GM18511 (cell line): ENCODE results near the gene EPB41.
"Not testable (repeated sequence)": the region's sequence is repeated elsewhere in the genome, so short reads cannot be mapped to it uniquely, and the experiment has no call there.

Source experiments
- ATAC-seq: cut with Tn5 transposase; IDR thresholded peaks from one replicate; pipeline ENCODE4 v1.9.1; 2021; ENCODE audit warnings: mild to moderate bottlenecking, moderate library complexity; ENCODE audit not compliant: unreplicated experiment

EPB41 gene

DNA sequence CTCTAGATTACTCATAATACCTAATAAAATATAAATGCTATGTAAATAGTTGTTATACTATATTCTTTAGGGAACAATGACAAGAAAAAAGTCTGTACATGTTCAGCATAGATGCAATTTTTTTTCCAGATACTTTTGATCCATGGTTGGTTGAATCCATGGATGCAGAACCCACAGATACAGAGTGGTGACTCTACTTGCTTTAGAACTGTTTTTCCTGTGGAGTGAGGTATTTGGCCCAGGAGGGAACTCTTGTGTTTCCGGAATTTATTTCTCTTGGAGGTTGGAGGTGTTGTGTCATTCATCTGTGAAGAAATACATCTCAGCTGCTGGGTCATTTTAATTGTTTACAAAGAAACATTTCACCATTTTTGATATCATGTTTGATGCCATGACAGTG is 180.6 kb downstream of the EPB41 start:
- ATAC-seq, result no peak

DNA sequence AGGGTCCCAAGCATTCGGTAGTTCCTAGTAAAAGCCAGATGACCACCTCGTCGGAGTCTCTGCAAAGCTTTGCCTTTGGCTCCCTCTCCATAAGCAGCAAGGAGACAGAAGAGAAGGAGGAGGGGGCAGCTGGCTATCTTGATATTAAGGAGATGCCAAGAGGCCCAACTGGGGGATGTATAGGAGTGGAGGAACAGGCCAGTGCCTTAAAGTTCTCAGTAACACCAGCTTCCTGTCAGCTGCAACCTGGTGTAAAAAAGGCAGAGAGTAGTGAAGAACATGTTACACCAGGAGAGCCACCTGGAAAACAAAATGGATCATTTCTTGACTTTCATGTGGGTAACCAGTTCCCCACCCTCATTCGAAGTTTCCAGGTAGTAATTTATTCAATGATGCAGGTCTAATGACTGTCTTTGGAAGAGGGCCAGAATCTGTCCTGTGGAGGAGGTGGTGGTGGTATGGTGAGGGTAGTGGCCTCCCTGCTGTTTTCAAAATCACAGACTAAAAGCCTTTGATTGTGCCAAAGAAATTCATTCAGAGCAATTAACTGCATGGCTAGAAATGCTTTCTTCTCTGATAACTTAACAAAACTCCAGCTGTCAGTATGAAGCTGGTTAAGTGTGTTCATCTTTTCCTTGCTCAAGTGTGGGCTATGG is 182.0 kb downstream of the EPB41 start:
- ATAC-seq, result no peak

DNA sequence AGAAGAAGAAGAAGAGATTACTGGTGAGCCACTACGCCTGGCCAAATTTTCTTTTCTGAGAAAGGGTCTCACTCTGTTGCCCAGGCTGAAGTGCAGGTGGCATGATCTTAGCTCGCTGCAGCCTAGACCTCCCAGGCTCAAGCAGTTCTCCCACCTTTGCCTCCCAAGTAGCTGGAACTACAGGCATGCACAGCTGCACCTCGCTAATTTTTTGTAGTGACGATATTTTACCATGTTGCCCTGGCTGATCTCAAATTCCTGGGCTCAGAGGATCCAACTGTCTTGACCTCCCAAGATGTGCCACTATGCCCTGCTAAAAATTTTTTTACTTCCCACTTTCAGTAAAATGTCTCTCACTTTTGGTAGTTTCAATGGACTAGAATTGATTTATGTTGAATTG is 184.9 kb downstream of the EPB41 start:
- ATAC-seq, result no peak

DNA sequence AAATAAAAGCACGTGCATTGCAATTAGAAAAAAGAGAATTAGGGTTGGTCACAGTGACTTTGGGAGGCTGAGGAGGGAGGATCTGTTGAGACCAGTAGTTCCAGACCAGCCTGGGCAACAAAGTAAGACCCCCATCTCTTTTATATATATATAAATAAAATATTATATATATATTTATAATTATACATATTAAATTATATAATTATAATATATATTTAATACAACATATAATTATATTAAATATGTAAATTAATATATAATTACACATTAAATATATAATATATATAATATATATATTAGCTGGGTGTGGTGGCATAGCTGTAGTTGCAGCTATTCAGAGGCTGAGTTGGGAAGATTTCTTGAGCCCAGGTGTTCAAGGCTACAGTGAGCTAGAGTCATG is 186.1 kb downstream of the EPB41 start:
- no peak for ATAC-seq

DNA sequence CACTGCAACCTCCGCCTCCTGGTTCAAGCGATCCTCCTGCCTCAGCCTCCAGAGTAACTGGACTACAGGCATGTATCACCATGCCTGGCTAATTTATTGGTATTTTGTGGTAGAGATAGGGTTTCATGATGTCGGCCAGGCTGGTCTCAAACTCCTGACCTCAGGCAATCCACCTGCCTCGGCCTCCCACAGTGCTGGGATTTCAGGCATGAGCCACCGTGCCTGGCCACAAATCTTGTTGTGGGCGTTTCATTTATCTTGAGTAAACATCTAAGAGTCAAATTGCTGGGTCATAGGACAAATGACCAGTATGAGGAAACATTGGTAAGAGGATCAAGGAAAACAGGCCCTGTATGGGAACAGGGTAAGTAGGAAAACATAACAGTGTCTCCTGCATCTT is 191.5 kb downstream of the EPB41 start:
- no peak for ATAC-seq

DNA sequence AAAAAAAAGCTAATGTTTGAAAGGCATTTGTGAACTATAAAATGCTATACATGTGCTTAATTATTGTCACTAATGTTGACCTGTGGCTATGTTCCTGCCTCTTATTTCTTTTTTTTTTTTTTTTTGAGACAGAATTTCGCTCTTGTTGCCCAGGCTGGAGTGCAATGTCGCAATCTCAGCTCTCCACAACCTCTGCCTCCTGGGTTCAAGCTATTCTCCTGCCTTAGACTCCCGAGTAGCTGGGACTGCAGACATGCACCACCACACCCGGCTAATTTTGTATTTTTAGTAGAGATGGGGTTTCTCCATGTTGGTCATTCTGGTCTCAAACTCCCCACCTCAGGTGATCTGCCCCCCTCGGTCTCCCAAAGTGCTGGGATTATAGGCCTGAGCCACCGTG is 193.7 kb downstream of the EPB41 start:
- ATAC-seq, result not testable (repeated sequence)

DNA sequence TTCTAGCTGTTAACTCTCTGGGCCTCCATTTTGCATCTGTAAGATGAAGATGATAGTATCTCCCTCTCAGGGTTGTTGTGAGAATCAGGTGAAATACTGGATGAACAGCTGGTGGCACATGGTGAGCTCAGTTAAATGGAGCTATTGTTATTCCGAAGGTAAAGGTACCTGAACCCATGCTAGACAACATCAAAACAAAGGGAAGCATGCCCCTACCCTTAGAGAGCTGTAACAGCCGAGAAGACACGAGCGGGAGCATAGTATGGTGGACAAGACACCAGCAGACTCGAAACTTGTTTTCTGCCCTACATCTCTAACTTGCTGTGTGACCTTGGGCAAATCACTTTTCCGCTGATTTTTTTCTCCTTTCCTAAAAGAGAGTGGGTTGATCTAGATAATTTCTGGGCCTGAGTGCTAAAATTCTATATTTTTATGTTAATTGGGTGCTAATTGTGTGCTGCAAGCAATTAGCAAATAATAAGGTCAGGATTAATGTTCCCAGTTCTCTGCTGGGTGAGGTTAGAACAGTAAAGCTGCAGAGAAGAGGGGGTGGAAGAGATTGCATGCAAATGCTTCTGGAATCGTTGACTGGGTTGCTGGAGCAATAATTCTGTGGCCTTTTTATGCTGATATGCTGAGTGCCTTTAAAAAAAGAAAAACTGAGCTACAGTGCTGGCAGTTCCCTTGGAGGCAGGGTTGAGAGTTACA is 198.5 kb downstream of the EPB41 start:
- ATAC-seq, result no peak

DNA sequence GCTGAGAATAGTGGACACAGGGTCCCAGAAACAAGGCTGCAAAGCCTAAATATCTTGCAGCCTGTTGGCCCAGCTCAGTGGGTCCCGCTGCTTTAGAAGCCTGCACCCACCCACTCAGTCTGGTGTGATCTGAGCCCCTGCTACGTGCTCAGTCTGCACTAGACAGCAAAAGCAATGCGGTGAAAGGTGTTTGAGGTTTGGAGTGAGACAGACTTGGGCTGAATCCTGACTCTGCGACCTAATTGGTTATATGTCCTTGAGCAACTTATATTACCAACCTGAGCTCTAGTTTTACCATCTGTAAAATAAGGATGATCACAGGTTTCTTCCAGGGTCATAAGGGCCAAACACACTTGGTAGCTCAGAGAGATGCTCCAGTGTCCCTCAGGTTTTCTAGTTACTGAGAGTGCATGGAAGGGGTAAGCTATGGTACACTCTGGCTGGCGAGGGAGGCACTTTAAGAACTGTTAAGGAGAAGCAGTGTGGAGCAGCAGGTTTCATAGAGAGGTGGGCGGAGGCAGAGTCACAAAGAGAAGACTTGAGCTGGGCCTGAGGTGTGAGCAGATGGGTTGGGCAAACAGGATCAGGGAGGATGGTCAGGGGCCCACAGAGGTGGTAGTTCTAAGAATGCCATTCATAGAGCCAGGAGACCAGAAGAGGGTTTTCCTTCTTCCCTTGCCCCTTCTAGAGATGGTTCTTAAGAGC is 199.2 kb downstream of the EPB41 start:
- ATAC-seq, result no peak

DNA sequence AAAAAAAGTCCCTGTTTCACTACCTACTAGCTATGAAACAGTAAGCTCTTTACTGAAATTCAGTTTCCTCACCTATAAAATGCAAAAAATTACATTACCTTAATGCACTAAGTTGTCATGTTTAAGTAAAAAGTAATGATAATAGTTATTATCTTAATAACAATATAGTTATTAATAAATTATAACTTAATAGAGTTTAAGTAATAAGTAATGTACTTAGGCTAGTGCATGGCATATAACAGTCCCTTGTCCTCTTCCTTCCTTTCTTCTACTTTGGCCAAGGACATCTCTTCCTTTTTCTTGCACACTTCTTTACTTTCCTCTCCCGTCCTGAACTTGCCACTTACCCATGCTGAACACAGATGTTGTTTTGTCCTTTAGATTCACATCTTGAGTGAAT is 200.3 kb downstream of the EPB41 start:
- ATAC-seq, result no peak

DNA sequence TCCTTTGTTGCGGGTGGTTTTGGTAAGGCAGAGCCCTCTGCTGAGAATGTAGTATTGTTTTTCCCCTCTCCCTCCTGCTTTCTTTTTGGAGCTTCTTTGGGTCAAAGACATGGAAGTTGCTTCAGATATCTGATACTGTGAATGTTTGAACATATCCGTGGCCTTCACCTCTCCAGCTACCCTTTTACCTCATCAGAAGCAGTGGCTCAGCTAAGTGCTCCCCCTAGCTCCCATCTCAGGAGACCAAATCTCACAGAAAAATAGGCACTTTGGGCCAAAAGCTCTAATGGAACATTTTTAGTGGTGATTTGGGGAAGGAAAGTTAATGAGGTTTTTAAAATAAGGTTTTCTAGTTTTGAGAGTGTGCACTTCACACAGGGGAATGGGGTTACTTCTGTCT is 203.0 kb downstream of the EPB41 start:
- ATAC-seq, result no peak

DNA sequence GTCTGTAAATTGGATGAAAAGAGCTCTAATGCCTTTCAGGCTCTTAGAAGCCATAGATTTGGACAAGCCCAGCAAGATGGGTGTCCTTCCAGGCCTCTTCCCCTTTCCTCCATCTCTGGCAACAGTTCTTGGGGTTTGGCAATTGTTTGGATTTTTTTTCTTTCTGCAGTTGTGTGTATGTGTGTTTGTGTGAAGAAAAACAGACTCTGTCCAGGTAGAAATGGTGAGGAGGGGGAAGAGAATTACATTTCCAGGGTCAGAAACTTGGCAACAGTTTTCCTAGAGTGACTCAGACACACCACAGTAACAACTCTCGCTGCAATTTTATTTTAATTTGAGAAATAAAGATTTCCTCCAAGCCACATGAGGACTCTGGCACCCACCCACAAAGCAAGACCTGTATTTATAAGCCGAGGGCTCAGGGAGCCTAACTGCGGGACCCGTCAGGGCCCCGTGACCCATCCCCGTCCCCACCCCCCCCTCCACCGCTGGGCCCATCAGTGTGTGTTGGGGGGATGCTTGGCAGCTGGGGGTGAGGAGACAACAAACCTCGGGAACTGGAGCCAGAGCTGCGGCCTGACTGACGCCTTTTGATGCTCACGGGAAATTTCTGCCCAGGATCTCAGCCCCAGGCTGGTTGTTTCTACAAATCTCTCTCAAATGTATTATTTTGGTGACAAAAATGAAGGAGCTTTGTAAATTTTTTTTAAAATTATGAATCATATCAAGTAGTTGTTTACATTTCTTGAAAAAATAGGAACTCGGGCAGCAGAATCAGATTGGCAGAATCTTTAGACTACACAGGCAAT is 205.0 kb downstream of the EPB41 start:
- ATAC-seq, result no peak

DNA sequence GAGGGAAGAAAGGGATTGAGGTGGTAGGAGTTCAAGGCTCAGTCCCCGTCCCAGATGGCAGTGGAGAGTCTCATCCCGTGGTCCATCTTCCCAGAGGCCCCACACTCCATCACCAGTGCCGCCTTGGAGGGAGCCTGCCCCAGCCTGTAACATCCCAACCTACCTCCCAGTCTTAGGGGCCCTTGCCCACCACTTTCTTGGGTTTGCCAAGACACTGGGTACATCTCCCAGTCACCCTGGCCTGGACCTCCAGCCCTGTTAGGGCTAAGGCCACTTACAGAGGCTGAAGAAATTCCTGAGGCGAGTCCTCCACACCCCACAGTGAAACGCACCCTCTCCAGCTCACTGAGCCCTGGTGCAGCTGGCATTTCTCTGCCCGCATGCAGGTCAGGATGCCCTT is 206.0 kb downstream of the EPB41 start:
- ATAC-seq, result no peak

DNA sequence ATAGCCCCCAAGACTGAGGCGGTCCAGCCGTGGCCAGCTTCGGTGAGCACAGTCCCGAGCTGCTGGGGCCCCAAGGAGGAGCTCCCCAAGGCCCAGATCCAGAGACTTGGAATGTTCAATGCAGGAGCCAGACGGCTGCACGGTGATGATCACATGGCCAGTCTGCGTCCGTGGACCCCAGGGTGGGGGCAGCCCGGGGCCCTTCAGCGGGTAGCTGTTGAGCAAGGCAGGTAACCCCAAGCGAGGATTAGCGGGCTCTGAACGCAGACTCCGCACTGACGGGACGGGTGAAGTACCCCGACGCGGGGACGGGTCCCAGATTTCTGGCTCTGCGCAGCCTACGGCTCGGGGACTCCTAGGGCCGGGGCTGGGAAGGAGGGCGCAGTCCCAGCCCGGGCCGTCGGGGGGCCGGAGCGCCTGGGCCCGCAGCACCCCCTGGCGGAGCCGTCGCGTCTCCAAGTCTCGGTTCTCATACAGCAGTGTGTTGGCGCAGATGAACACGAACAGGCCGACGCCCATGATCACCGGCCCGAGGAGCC is 206.6 kb downstream of the EPB41 start:
- no peak for ATAC-seq

DNA sequence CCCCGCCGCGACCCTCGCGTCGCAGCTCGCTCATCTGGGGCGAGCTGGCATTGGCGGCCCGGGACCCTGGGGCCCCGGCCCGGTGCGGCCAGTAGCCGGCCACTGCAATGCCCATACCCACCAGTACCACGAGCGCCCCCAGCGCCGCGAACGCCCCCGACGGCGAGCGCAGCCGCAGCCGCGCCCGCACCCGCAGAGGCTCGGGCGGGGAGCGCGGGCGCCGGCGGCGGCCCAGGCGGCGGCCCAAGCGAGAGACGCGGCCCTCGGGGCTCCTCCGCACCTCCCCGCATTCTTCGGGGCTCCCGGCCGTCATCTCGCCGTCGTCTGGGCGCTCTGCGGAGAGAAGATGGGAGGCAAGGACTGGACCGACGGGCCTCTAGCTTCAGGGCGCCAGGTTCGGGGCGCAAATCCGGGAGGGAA is 207.2 kb downstream of the EPB41 start:
- ATAC-seq, result no peak

DNA sequence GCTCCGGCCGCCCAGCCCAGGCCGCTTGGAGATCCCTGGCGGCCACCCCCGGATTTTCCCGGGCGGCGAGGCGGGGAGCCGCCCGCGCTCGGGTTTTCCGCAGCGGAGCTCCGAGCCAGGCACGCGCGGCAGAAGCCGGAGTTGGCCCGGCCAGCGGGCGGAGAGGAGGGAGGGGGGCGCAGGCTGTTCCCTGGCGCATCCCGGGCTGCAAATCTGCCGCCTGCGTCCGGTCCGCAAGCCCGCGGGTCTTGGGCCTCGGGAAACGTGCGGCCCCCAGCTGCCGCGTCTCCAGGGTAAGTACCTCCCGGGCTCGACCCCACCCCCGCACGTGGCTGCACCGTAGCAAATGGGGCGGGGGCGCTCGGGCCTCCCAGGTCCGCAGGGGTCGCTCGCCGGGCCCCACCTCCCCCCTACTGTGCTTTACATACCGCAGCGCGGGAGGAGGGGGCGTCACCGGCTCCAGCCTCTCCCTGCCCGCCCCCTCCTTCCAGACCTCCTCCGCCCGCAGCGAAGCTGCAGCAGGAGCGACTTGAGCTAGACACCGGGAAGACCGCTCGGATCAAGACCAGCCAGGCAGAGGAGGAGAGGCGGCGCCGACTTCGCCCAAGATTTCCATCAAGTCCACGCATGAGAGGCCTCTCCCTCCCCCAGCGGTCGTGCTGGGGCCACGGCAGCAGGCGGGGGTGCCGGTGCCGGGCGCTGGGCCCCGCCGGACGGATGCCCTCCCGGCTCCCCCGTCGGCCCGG is 207.7 kb downstream of the EPB41 start:
- ATAC-seq, result no peak

DNA sequence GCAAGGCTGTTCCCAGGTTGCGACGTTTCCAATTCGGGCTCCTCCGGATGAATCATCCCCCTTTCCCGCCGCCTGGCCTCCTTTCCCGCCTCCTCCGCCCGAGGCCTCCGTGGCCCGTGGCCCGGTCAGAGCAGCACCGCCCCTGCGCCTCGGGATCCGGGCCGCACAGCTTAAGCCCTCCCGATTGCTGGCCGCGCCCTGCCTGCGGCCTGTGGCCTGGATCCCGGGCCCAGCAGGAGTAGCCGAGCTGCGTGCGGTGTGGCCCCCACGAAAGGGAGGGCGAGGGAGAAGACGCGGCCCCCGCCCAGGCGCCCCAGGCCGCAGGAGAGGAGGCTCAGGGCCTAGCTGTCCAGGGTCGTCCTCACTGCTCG is 208.3 kb downstream of the EPB41 start:
- ATAC-seq, result no peak

DNA sequence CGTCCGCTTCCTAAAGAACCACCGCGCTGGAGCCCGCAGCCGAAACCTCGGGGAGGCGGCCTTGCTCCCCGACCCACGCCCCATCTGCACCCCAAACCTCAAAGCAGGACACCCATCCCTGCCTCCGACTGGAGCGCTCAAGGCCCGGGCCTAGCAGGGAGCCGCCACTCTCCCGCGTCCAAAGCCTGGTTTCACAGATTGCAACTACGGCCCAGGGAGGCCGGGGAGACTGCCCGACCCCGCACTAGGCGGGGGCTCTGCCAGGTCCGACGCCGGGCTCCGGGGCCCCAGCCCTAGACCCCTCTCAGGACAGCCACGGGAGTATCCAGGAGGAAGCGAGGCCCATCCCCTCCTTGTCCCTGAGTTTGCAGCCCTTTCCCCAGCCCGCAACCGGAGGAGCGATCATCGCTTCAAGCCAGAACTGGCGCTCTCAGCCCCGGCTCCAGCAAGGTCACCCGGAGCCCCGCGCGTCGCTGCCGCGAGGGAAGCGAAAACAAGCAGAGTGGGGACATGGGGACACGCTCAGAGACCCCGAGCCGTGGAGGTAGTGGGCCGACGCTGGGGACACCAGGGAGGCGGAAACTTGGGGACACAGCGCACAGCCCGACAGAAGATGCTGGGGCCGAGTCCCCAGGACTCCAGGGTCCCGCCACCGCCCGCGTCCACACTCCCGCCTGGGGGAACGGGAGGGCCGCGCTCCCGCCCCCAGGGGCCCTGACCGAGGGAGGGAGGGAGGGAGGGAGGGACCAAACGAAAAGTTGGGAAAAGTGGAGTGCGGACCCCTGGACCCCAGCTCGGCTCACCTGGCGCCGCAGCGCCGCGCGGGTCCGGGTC is 208.9 kb downstream of the EPB41 start:
- no peak for ATAC-seq

DNA sequence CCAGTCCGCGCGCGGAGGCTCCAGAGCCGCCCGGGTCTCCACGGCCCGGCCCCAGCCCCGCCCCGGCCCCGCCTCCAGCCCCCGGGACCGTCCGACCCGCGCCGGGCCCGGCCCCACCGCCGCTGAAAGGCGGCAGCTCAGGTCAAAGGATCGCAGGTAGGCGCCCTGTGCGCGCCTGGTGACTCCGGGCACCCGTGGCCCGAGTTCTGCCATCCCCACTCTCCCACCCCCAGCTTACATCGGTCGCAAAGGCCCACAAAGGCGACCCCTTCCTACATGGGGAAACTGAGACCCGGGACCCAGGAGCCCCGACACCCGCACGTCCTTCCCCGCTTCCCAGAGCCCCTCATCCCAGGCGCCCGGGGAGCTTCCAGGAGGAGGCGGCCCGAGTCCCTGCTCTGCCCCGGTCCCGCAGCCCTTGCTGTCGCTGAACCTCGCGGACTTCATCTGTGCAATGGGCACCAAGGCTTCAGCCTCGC is 209.6 kb downstream of the EPB41 start, which contains the start of gene TMEM200B:
Gene TMEM200B (minus strand): TSS at position 17 of the 479 bp plus-strand sequence. CDS start 2,075 bp downstream, outside the sequence.
- ATAC-seq, result no peak
